ENCODE data around the gene SUGCT. TPM values are rescaled to one million over a fixed set of nuclear protein-coding genes. Genes with fewer than 3 reads are reported as not detected.

The SUGCT gene
- total RNA-seq, 1 experiment from 2014 or later = 1.6 TPM

DNA sequence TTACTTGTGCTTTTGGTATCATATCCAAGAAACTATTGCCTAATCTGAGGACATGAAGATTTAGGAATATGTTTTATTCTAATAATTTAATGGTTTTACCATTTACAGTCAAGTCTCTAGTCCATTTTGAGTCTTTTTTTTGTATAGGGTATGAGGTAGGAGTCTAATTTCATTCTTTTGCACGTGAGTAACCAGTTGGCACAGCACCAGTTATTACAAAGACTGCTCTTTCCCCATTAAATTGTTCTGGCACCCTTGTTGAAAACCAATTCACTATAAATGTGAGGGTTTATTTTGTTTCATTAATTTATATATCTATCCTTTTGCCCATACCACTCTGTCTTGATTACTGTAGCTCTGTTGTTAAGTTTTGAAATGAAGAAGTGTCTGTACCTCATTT is 381.6 kb downstream of the SUGCT start:
- intact Hi-C loops (cut with micrococcal nuclease; ENCODE audit: unreplicated experiment) = no loop called here
- CTCF ChIA-PET = no interaction called here
- Mint-ChIP-seq H3K9me3 (ENCODE audit: low read depth, unreplicated experiment) (peaks cover 6% of the 10 kb centered on the region), H3K27me3 (ENCODE audit: unreplicated experiment) (no peaks in the 10 kb centered on the region), H3K4me3 (ENCODE audit: low read depth, unreplicated experiment) (no peak overlapping the region), H3K27ac (ENCODE audit: unreplicated experiment) (no peak overlapping the region), H3K36me3 (ENCODE audit: insufficient read depth, unreplicated experiment) (no peaks in the 10 kb centered on the region), H3K4me1 (ENCODE audit: low read depth, unreplicated experiment) (no peaks in the 10 kb centered on the region)
- BruUV-seq (replicated peaks) = no TSS peak
- no peak for TF ChIP-seq CTCF (IDR thresholded peaks at IDR 0.05; ENCODE audit: unreplicated experiment)
- DNase-seq = no peak

DNA sequence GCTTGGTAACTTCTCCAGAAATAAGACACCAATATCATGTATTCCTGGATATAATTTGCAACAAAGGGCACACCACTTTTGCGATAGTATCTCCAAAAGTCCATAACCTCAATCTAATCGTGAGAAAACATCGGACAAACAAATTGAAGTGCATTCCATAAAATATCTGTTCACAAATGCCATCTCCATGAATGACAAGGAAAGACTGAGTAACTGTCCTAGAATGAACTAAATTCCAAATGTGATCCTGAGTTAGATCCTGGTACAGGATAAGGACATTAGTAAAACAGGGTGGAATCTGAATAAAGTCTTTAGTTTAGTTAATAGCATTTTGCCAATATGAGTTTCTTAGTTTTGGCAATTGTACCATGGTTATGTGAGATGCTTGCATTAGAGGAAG is 384.2 kb downstream of the SUGCT start:
- CTCF ChIA-PET = interaction anchor here (0.6 kb wide), 1 partner anchor 1199 kb away, joined by 4 read pairs; no protein-coding TSS in a partner anchor
- intact Hi-C loops (cut with micrococcal nuclease; ENCODE audit: unreplicated experiment) = no loop called here
- H3K27ac Mint-ChIP-seq (ENCODE audit: unreplicated experiment) = no peak overlapping the region
- no peak overlapping the region for H3K4me3 Mint-ChIP-seq (ENCODE audit: low read depth, unreplicated experiment)
- no TSS peak for BruUV-seq (replicated peaks)
- H3K36me3 Mint-ChIP-seq (ENCODE audit: insufficient read depth, unreplicated experiment) = no peaks in the 10 kb centered on the region
- DNase-seq = no peak
- H3K9me3 Mint-ChIP-seq (ENCODE audit: low read depth, unreplicated experiment) = peaks cover 6% of the 10 kb centered on the region
- no peaks in the 10 kb centered on the region for H3K27me3 Mint-ChIP-seq (ENCODE audit: unreplicated experiment)
- no peak for TF ChIP-seq CTCF (IDR thresholded peaks at IDR 0.05; ENCODE audit: unreplicated experiment)
- H3K4me1 Mint-ChIP-seq (ENCODE audit: low read depth, unreplicated experiment) = no peaks in the 10 kb centered on the region

DNA sequence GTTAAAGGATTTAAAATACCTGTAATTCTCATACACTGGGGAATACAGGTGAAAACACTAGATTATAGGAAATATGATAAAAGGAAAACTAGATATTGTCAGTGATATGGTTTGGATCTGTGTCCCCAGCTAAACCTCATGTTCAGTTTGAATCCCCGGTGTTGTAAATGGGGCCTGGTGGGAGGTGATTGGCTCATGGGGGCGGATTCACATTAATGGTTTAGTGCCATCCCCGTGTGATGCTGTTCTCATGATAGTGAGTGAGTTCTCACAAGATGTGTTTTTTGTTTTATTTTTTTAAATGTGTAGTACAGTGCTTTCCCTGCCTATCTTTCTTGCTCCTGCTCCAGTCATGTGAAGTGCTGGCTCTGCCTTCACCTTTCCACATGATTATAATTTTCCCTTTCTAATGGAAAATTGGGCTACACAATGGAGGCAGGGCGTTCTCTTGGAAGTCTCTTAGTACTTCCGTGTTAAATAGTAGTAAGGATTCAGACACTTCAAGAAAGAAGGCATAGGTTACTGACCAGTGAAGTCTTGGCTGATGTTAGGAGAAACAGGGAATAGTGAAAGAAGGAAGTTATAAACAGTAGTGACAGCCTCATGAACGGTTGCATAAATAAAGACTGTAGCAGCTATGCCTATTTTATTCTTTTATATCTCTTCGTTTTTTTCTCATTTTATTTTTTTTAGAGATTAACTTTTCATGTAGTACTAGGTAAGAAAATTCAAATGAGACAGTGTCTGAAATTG is 386.4 kb downstream of the SUGCT start:
- Mint-ChIP-seq H3K4me1 (ENCODE audit: low read depth, unreplicated experiment) (no peaks in the 10 kb centered on the region), H3K27ac (ENCODE audit: unreplicated experiment) (no peak overlapping the region), H3K9me3 (ENCODE audit: low read depth, unreplicated experiment) (no peaks in the 10 kb centered on the region), H3K4me3 (ENCODE audit: low read depth, unreplicated experiment) (no peak overlapping the region), H3K36me3 (ENCODE audit: insufficient read depth, unreplicated experiment) (no peaks in the 10 kb centered on the region), H3K27me3 (ENCODE audit: unreplicated experiment) (no peaks in the 10 kb centered on the region)
- DNase-seq = no peak
- CTCF ChIA-PET = no interaction called here
- intact Hi-C loops (cut with micrococcal nuclease; ENCODE audit: unreplicated experiment) = no loop called here
- no peak for TF ChIP-seq CTCF (IDR thresholded peaks at IDR 0.05; ENCODE audit: unreplicated experiment)
- BruUV-seq (replicated peaks) = no TSS peak

GRCh38 chr7:40525764-40526163 is 391.0 kb downstream of the SUGCT start:
- intact Hi-C loops (cut with micrococcal nuclease; ENCODE audit: unreplicated experiment) = no loop called here
- H3K4me1 Mint-ChIP-seq (ENCODE audit: low read depth, unreplicated experiment) = no peaks in the 10 kb centered on the region
- H3K27ac Mint-ChIP-seq (ENCODE audit: unreplicated experiment) = no peak overlapping the region
- H3K36me3 Mint-ChIP-seq (ENCODE audit: insufficient read depth, unreplicated experiment) = no peaks in the 10 kb centered on the region
- no peak overlapping the region for H3K4me3 Mint-ChIP-seq (ENCODE audit: low read depth, unreplicated experiment)
- DNase-seq = no peak
- peaks cover 3% of the 10 kb centered on the region for H3K9me3 Mint-ChIP-seq (ENCODE audit: low read depth, unreplicated experiment)
- TF ChIP-seq CTCF (IDR thresholded peaks at IDR 0.05; ENCODE audit: unreplicated experiment) = no peak
- CTCF ChIA-PET = no interaction called here
- no TSS peak for BruUV-seq (replicated peaks)
- peaks cover 13% of the 10 kb centered on the region for H3K27me3 Mint-ChIP-seq (ENCODE audit: unreplicated experiment)

All from Calu3 (cell line).